ENCODE measurements around the gene CACNA1C.

CACNA1C gene

GRCh38 chr12:2580821-2581220 is 528.0 kb downstream of the CACNA1C start:
- no peak for DNase-seq (ENCODE audit: low spot score)

GRCh38 chr12:2581293-2582045 is 528.7 kb downstream of the CACNA1C start:
- no peak for DNase-seq (ENCODE audit: low spot score)

- no peak for DNase-seq (ENCODE audit: low spot score)
Observed at GRCh38 chr12:2582631-2583030, 529.8 kb downstream of the CACNA1C start.

- peak; percentile 63 for DNase-seq (ENCODE audit: low spot score)
Observed at GRCh38 chr12:2583091-2583497, 530.3 kb downstream of the CACNA1C start.

- DNase-seq (ENCODE audit: low spot score): no peak
Observed at GRCh38 chr12:2583642-2584401, 531.0 kb downstream of the CACNA1C start.

- no peak for DNase-seq (ENCODE audit: low spot score)
Observed at GRCh38 chr12:2586156-2587038, 533.6 kb downstream of the CACNA1C start.

GRCh38 chr12:2588345-2588744 is 535.6 kb downstream of the CACNA1C start:
- no peak for DNase-seq (ENCODE audit: low spot score)

- DNase-seq (ENCODE audit: low spot score): no peak
Observed at GRCh38 chr12:2589381-2589780, 536.6 kb downstream of the CACNA1C start.

GRCh38 chr12:2593045-2593444 is 540.3 kb downstream of the CACNA1C start:
- DNase-seq (ENCODE audit: low spot score): no peak

- DNase-seq (ENCODE audit: low spot score): no peak
Observed at GRCh38 chr12:2596441-2596840, 543.7 kb downstream of the CACNA1C start.

- no peak for DNase-seq (ENCODE audit: low spot score)
Observed at GRCh38 chr12:2605301-2605700, 552.5 kb downstream of the CACNA1C start.

GRCh38 chr12:2606186-2606910 is 553.6 kb downstream of the CACNA1C start:
- no peak for DNase-seq (ENCODE audit: low spot score)

GRCh38 chr12:2607881-2608607 is 555.3 kb downstream of the CACNA1C start:
- no peak for DNase-seq (ENCODE audit: low spot score)

GRCh38 chr12:2608608-2608945 is 555.8 kb downstream of the CACNA1C start:
- no peak for DNase-seq (ENCODE audit: low spot score)

GRCh38 chr12:2609020-2609419 is 556.2 kb downstream of the CACNA1C start:
- no peak for DNase-seq (ENCODE audit: low spot score)

GRCh38 chr12:2610358-2610757 is 557.6 kb downstream of the CACNA1C start:
- DNase-seq (ENCODE audit: low spot score): no peak

- no peak for DNase-seq (ENCODE audit: low spot score)
Observed at GRCh38 chr12:2613326-2614073, 560.7 kb downstream of the CACNA1C start.

GRCh38 chr12:2614341-2614740 is 561.6 kb downstream of the CACNA1C start:
- DNase-seq (ENCODE audit: low spot score): no peak

- DNase-seq (ENCODE audit: low spot score): no peak
Observed at GRCh38 chr12:2615665-2616402, 563.0 kb downstream of the CACNA1C start.

Data from SK-N-DZ (cell line).